ENCODE measurements around the gene POC1A.
"Not testable (repeated sequence)": the region's sequence is repeated elsewhere in the genome, so short reads cannot be mapped to it uniquely, and the experiment has no call there.

Gene POC1A

GRCh38 chr3:52034651-52035050 is 119.6 kb downstream of the POC1A start:
- no peak overlapping the region for H3K27ac ChIP-seq (ENCODE audit: low read length)
- peaks cover 27% of the 10 kb centered on the region; the same call in 1 of the 2 replicates for H3K27me3 ChIP-seq (ENCODE audit: low read depth, low read length)
- H3K9me3 ChIP-seq (ENCODE audit: insufficient read depth, low read length), result no peaks in the 10 kb centered on the region
- H2AFZ ChIP-seq (ENCODE audit: low read depth, low read length), result no peak overlapping the region
- peaks cover 35% of the 10 kb centered on the region for H3K4me1 ChIP-seq (ENCODE audit: low read length)
- no peaks in the 10 kb centered on the region for H3K79me2 ChIP-seq (ENCODE audit: low read length)
- no peaks in the 10 kb centered on the region for H3K36me3 ChIP-seq (replicated peaks; ENCODE audit: low read depth, low read length)
- H3K4me3 ChIP-seq (ENCODE audit: low read length), result no peak overlapping the region
- TF ChIP-seq EZH2phosphoT487 (IDR thresholded peaks at IDR 0.05; ENCODE audit: low read depth) (no peak), CTCF (IDR thresholded peaks at IDR 0.05; ENCODE audit: low read depth, low read length) (no peak)
- no peak overlapping the region for H3K4me2 ChIP-seq (ENCODE audit: low read length)
- no peak overlapping the region for H3K9ac ChIP-seq (ENCODE audit: low read length)
- no peaks in the 10 kb centered on the region for H4K20me1 ChIP-seq (ENCODE audit: insufficient read depth, low read length)

GRCh38 chr3:52034212-52034611 is 120.0 kb downstream of the POC1A start:
- no peak overlapping the region for H3K9ac ChIP-seq (ENCODE audit: low read length)
- H4K20me1 ChIP-seq (ENCODE audit: insufficient read depth, low read length), result no peaks in the 10 kb centered on the region
- no peaks in the 10 kb centered on the region for H3K36me3 ChIP-seq (replicated peaks; ENCODE audit: low read depth, low read length)
- no peak overlapping the region for H3K4me3 ChIP-seq (ENCODE audit: low read length)
- no peak for TF ChIP-seq EZH2phosphoT487 (IDR thresholded peaks at IDR 0.05; ENCODE audit: low read depth)
- no peak for TF ChIP-seq CTCF (IDR thresholded peaks at IDR 0.05; ENCODE audit: low read depth, low read length)
- H3K4me1 ChIP-seq (ENCODE audit: low read length), result peaks cover 35% of the 10 kb centered on the region
- no peaks in the 10 kb centered on the region for H3K79me2 ChIP-seq (ENCODE audit: low read length)
- no peak overlapping the region for H2AFZ ChIP-seq (ENCODE audit: low read depth, low read length)
- H3K27ac ChIP-seq (ENCODE audit: low read length), result no peak overlapping the region
- no peaks in the 10 kb centered on the region for H3K9me3 ChIP-seq (ENCODE audit: insufficient read depth, low read length)
- no peak overlapping the region for H3K4me2 ChIP-seq (ENCODE audit: low read length)
- peaks cover 23% of the 10 kb centered on the region; the same call in 1 of the 2 replicates for H3K27me3 ChIP-seq (ENCODE audit: low read depth, low read length)

- not testable (repeated sequence) for H3K27ac ChIP-seq (ENCODE audit: low read length); H3K9ac ChIP-seq (ENCODE audit: low read length); H3K4me2 ChIP-seq (ENCODE audit: low read length); H3K9me3 ChIP-seq (ENCODE audit: insufficient read depth, low read length); H3K79me2 ChIP-seq (ENCODE audit: low read length); H3K36me3 ChIP-seq (replicated peaks; ENCODE audit: low read depth, low read length); H3K4me3 ChIP-seq (ENCODE audit: low read length); H4K20me1 ChIP-seq (ENCODE audit: insufficient read depth, low read length); H2AFZ ChIP-seq (ENCODE audit: low read depth, low read length)
- peaks cover 21% of the 10 kb centered on the region; the same call in 1 of the 2 replicates for H3K27me3 ChIP-seq (ENCODE audit: low read depth, low read length)
- H3K4me1 ChIP-seq (ENCODE audit: low read length), result peaks cover 35% of the 10 kb centered on the region
Measured at GRCh38 chr3:52033748-52034147, 120.5 kb downstream of the POC1A start.

GRCh38 chr3:52032702-52033408 is 121.4 kb downstream of the POC1A start:
- H3K79me2 ChIP-seq (ENCODE audit: low read length), result no peaks in the 10 kb centered on the region
- no peak overlapping the region for H3K27ac ChIP-seq (ENCODE audit: low read length)
- peaks cover 24% of the 10 kb centered on the region; the same call in 1 of the 2 replicates for H3K27me3 ChIP-seq (ENCODE audit: low read depth, low read length)
- no peak overlapping the region for H3K4me2 ChIP-seq (ENCODE audit: low read length)
- no peaks in the 10 kb centered on the region for H3K9me3 ChIP-seq (ENCODE audit: insufficient read depth, low read length)
- TF ChIP-seq EZH2phosphoT487 (IDR thresholded peaks at IDR 0.05; ENCODE audit: low read depth), result no peak
- no peak for TF ChIP-seq CTCF (IDR thresholded peaks at IDR 0.05; ENCODE audit: low read depth, low read length)
- H3K4me1 ChIP-seq (ENCODE audit: low read length), result peaks cover 29% of the 10 kb centered on the region
- no peaks in the 10 kb centered on the region for H3K36me3 ChIP-seq (replicated peaks; ENCODE audit: low read depth, low read length)
- H3K9ac ChIP-seq (ENCODE audit: low read length), result no peak overlapping the region
- no peak overlapping the region for H3K4me3 ChIP-seq (ENCODE audit: low read length)
- H2AFZ ChIP-seq (ENCODE audit: low read depth, low read length), result no peak overlapping the region
- no peaks in the 10 kb centered on the region for H4K20me1 ChIP-seq (ENCODE audit: insufficient read depth, low read length)
